GM21576 (cell line): Measurements from ENCODE around the gene ASB18.

Experiments used
- ATAC-seq: cut with Tn5 transposase; IDR thresholded peaks from one replicate; pipeline ENCODE4 v1.9.1; 2021; ENCODE audit warnings: mild to moderate bottlenecking, moderate library complexity; ENCODE audit not compliant: unreplicated experiment

ASB18 gene

GRCh38 chr2:236164925-236165841 is 99.0 kb downstream of the ASB18 start:
- no peak for ATAC-seq

- no peak for ATAC-seq
Observed at GRCh38 chr2:236164201-236164924, 99.8 kb downstream of the ASB18 start.

GRCh38 chr2:236163471-236164200 is 100.6 kb downstream of the ASB18 start:
- ATAC-seq = no peak

- no peak for ATAC-seq
Observed at GRCh38 chr2:236162882-236163470, 101.2 kb downstream of the ASB18 start.

- ATAC-seq = no peak
Observed at GRCh38 chr2:236162031-236162845, 102.0 kb downstream of the ASB18 start.

GRCh38 chr2:236161531-236161930 is 102.7 kb downstream of the ASB18 start:
- no peak for ATAC-seq

GRCh38 chr2:236161082-236161462 is 103.1 kb downstream of the ASB18 start:
- no peak for ATAC-seq

GRCh38 chr2:236160366-236161081 is 103.7 kb downstream of the ASB18 start:
- no peak for ATAC-seq

GRCh38 chr2:236159778-236160170 is 104.4 kb downstream of the ASB18 start:
- ATAC-seq = no peak

GRCh38 chr2:236158969-236159777 is 105.0 kb downstream of the ASB18 start:
- ATAC-seq = no peak

- no peak for ATAC-seq
Observed at GRCh38 chr2:236157815-236158498, 106.2 kb downstream of the ASB18 start.

- ATAC-seq = no peak
Observed at GRCh38 chr2:236157366-236157765, 106.8 kb downstream of the ASB18 start.

GRCh38 chr2:236156860-236157194 is 107.4 kb downstream of the ASB18 start:
- ATAC-seq = no peak

- no peak for ATAC-seq
Observed at GRCh38 chr2:236156095-236156859, 107.9 kb downstream of the ASB18 start.

- ATAC-seq = no peak
Observed at GRCh38 chr2:236155406-236155805, 108.8 kb downstream of the ASB18 start.

GRCh38 chr2:236146436-236146835 is 117.8 kb downstream of the ASB18 start:
- no peak for ATAC-seq

GRCh38 chr2:236143811-236144210 is 120.4 kb downstream of the ASB18 start:
- ATAC-seq = no peak
